A549 (cell line): ENCODE measurements around the gene MACF1. TPM values are rescaled to one million over a fixed set of nuclear protein-coding genes. Genes with fewer than 3 reads are reported as not detected.

Experiments
- CBX8 ChIP-seq: fragments of 200-600 bp; sonication (generic); IDR thresholded peaks from 2 replicates; pipeline ENCODE4 v1.6.1; 2016
- CEBPB ChIP-seq, 2 experiments: fragments of >200 bp in 1 of 2; sonication (Bioruptor Twin) in 1 of 2; formaldehyde crosslinking in 1 of 2; IDR thresholded peaks; 2 replicates each; pipeline ENCODE4 v1.6.1; 2012 to 2016
- CHD2 ChIP-seq: fragments of 150-350 bp; IDR thresholded peaks from 2 replicates; pipeline ENCODE4 v1.6.1; 2014; ENCODE audit warnings: low read length; ENCODE audit not compliant: partially characterized antibody
- EHF ChIP-seq: fragments of 250-450 bp; sonication (Bioruptor Pico); IDR thresholded peaks from 2 replicates; pipeline ENCODE4 v1.5.0; 2020; ENCODE audit warnings: mild to moderate bottlenecking
- ESRRA ChIP-seq: fragments of 150-350 bp; IDR thresholded peaks from 2 replicates; pipeline ENCODE4 v1.6.1; 2014; ENCODE audit warnings: mild to moderate bottlenecking, low read length, borderline replicate concordance
- FOSB ChIP-seq: fragments of 250-450 bp; sonication (Bioruptor Pico); IDR thresholded peaks from 2 replicates; pipeline ENCODE4 v1.5.0; 2020; ENCODE audit warnings: mild to moderate bottlenecking, moderate library complexity
- FOXS1 ChIP-seq: fragments of 250-450 bp; sonication (Bioruptor Pico); IDR thresholded peaks from 2 replicates; pipeline ENCODE4 v1.5.0; 2020; ENCODE audit warnings: mild to moderate bottlenecking, moderate library complexity
- GATA3 ChIP-seq: IDR thresholded peaks from 2 replicates; pipeline ENCODE4 v1.6.1; 2012; ENCODE audit warnings: borderline replicate concordance
- HDAC2 ChIP-seq: fragments of 200-600 bp; sonication (generic); IDR thresholded peaks from 2 replicates; pipeline ENCODE4 v1.6.1; 2016
- HEYL ChIP-seq: fragments of 250-450 bp; sonication (Bioruptor Pico); IDR thresholded peaks from 2 replicates; pipeline ENCODE4 v1.8.0; 2021; ENCODE audit warnings: mild to moderate bottlenecking, moderate library complexity
- HOXB13 ChIP-seq: fragments of 250-450 bp; sonication (Bioruptor Pico); IDR thresholded peaks from 2 replicates; pipeline ENCODE4 v1.5.0; 2020; ENCODE audit warnings: low read depth, mild to moderate bottlenecking, moderate library complexity
- HOXB5 ChIP-seq: fragments of 250-450 bp; sonication (Bioruptor Pico); IDR thresholded peaks from 2 replicates; pipeline ENCODE4 v1.5.0; 2020; ENCODE audit warnings: mild to moderate bottlenecking, moderate library complexity
- KDM1A ChIP-seq: fragments of 200-600 bp; sonication (generic); IDR thresholded peaks from 2 replicates; pipeline ENCODE4 v1.6.1; 2016; ENCODE audit warnings: low read depth, mild to moderate bottlenecking
- NPAS2 ChIP-seq: fragments of 250-450 bp; sonication (Bioruptor Pico); IDR thresholded peaks from 2 replicates; pipeline ENCODE4 v1.8.0; 2022; ENCODE audit warnings: mild to moderate bottlenecking, moderate library complexity, borderline replicate concordance
- PHF8 ChIP-seq: fragments of 200-600 bp; sonication (generic); IDR thresholded peaks from 2 replicates; pipeline ENCODE4 v1.6.1; 2016; ENCODE audit warnings: low read depth, mild to moderate bottlenecking, antibody characterized with exemption, moderate library complexity, borderline replicate concordance
- POLR2A ChIP-seq: IDR thresholded peaks from 2 replicates; pipeline ENCODE4 v1.6.1; 2012; ENCODE audit warnings: mild to moderate bottlenecking, low read length
- POLR2AphosphoS2 ChIP-seq: conservative IDR thresholded peaks from 2 replicates; pipeline ENCODE4 v1.6.1; 2012; ENCODE audit warnings: low read length, improper control_type of control experiment, inconsistent platforms
- RAD21 ChIP-seq, 2 experiments: fragments of >200 bp in 1 of 2; sonication (Bioruptor Twin) in 1 of 2; formaldehyde crosslinking in 1 of 2; IDR thresholded peaks in 1 of 2; conservative IDR thresholded peaks in 1 of 2; 2 replicates in 1 of 2; 3 replicates in 1 of 2; pipeline ENCODE4 v1.6.1; 2012 to 2018; ENCODE audit warnings: inconsistent platforms in 1 of 2
- RARB ChIP-seq: fragments of 250-450 bp; sonication (Bioruptor Pico); IDR thresholded peaks from 2 replicates; pipeline ENCODE4 v1.8.0; 2021; ENCODE audit warnings: mild to moderate bottlenecking, moderate library complexity
- RCOR1 ChIP-seq: fragments of 150-350 bp; IDR thresholded peaks from 2 replicates; pipeline ENCODE4 v1.6.1; 2014; ENCODE audit warnings: antibody characterized with exemption, low read length, low read depth
- RNF2 ChIP-seq: fragments of 200-600 bp; sonication (generic); IDR thresholded peaks from 2 replicates; pipeline ENCODE4 v1.6.1; 2016; ENCODE audit warnings: low read depth, mild to moderate bottlenecking, antibody characterized with exemption, moderate library complexity, borderline replicate concordance
- SMC3 ChIP-seq: fragments of >200 bp; sonication (Bioruptor Twin); formaldehyde crosslinking; IDR thresholded peaks from 3 replicates; pipeline ENCODE4 v1.6.1; 2018; ENCODE audit warnings: inconsistent platforms
- TP53 ChIP-seq: fragments of 250-450 bp; sonication (Bioruptor Pico); IDR thresholded peaks from 2 replicates; pipeline ENCODE4 v1.5.0; 2021; ENCODE audit warnings: mild to moderate bottlenecking, moderate library complexity
- ZNF302 ChIP-seq: fragments of 250-450 bp; sonication (Bioruptor Pico); IDR thresholded peaks from 2 replicates; pipeline ENCODE4 v1.9.0; 2021; ENCODE audit warnings: inconsistent platforms, mild to moderate bottlenecking, moderate library complexity
- ZSCAN20 ChIP-seq: fragments of 250-450 bp; sonication (Bioruptor Pico); IDR thresholded peaks from 2 replicates; pipeline ENCODE4 v1.8.0; 2022; ENCODE audit warnings: mild to moderate bottlenecking, moderate library complexity
- polyA plus RNA-seq, 4 experiments: library from polyadenylated mRNA; depleted of rRNA in 3 of 4; stranded (reverse); fragments of >200 nt; fragmentation: RNase III in 1 of 4; extraction: RNeasy Plus Mini Kit Qiagen cat#74134 plus additional on column Dnase treatment in 1 of 4; gene quantifications; 2 replicates in 3 of 4; 3 replicates in 1 of 4; pipeline ENCODE4 v1.2.3, GENCODE V29; 2011 to 2017
- TF ChIP-seq, protein P1 (sequence below): fragments of 250-450 bp; sonication (Bioruptor Pico); IDR thresholded peaks from 2 replicates; pipeline ENCODE4 v1.5.0; 2021; ENCODE audit warnings: mild to moderate bottlenecking, moderate library complexity, borderline replicate concordance
- TF ChIP-seq, protein P2 (sequence below): IDR thresholded peaks from 2 replicates; pipeline ENCODE4 v1.6.1; 2012
- TF ChIP-seq, protein P3 (sequence below): fragments of 250-450 bp; sonication (Bioruptor Pico); IDR thresholded peaks from 2 replicates; pipeline ENCODE4 v1.5.0; 2020; ENCODE audit warnings: low read depth, mild to moderate bottlenecking, moderate library complexity
- TF ChIP-seq, protein P4 (sequence below): fragments of 150-350 bp; IDR thresholded peaks from 2 replicates; pipeline ENCODE4 v1.6.1; 2014; ENCODE audit warnings: low read depth, mild to moderate bottlenecking, low read length
- TF ChIP-seq, protein P5 (sequence below): fragments of >200 bp; sonication (Bioruptor Twin); formaldehyde crosslinking; IDR thresholded peaks from 3 replicates; pipeline ENCODE4 v1.5.1; 2016
- TF ChIP-seq, protein P6 (sequence below): fragments of 200-600 bp; sonication (generic); IDR thresholded peaks from 2 replicates; pipeline ENCODE4 v1.6.1; 2016; ENCODE audit warnings: antibody characterized with exemption, mild to moderate bottlenecking, moderate library complexity
- TF ChIP-seq, protein P7 (sequence below): IDR thresholded peaks from 2 replicates; pipeline ENCODE4 v1.6.1; 2012

MACF1 gene
- polyA plus RNA-seq, 2 of the 4 experiments (the other 2 are of a cell fraction) = 45.7 to 64.2 TPM

DNA sequence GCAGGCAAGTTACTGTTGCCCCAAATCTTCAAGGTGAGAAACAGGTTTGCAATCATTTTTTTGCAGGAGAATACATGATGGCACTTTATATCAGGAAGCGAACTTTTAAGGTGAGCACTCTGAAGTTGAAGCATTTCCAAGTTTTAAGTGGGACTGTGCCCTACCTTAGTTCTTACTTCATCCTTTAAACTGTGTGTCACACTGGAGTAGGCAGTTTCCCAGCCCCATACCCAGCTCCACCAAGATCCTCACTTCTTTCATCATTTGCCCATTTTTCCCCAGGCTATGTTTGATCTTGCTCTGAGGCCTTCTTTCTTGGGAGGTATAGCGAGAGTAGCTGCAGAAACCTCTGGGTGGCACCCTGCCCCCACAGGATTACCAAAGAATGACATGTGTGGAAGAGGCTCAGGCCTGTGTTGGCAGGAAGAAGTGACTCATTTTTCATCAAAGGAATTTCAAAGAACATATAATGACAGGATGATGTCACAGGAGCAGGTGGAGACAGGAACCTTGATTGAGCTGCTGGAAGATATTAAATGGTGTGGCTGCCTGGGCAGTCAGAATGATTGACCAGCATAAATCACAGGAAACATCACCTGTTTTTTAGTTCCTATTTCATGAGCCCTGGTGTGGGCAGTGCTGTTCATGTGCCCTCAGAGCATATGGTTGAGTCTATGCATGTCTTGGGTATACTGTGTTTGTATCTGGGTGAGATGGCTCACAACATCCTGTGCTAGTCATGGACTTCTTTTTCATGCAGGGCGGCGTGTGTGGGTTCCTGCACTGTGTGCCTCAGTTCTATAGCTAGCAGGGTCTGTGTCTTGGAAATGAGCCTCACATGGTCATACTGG is 20.8 kb upstream of the MACF1 start (continued):
- TF ChIP-seq RCOR1 = no peak
- TF ChIP-seq ESRRA = no peak
- TF ChIP-seq, protein P1, sequence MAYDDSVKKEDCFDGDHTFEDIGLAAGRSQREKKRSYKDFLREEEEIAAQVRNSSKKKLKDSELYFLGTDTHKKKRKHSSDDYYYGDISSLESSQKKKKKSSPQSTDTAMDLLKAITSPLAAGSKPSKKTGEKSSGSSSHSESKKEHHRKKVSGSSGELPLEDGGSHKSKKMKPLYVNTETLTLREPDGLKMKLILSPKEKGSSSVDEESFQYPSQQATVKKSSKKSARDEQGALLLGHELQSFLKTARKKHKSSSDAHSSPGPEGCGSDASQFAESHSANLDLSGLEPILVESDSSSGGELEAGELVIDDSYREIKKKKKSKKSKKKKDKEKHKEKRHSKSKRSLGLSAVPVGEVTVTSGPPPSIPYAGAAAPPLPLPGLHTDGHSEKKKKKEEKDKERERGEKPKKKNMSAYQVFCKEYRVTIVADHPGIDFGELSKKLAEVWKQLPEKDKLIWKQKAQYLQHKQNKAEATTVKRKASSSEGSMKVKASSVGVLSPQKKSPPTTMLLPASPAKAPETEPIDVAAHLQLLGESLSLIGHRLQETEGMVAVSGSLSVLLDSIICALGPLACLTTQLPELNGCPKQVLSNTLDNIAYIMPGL = no peak
- TF ChIP-seq ZNF302 = no peak
- TF ChIP-seq CBX8 = no peak
- TF ChIP-seq ZSCAN20 = no peak
- TF ChIP-seq, protein P2, sequence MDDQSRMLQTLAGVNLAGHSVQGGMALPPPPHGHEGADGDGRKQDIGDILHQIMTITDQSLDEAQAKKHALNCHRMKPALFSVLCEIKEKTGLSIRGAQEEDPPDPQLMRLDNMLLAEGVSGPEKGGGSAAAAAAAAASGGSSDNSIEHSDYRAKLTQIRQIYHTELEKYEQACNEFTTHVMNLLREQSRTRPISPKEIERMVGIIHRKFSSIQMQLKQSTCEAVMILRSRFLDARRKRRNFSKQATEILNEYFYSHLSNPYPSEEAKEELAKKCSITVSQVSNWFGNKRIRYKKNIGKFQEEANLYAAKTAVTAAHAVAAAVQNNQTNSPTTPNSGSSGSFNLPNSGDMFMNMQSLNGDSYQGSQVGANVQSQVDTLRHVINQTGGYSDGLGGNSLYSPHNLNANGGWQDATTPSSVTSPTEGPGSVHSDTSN = peak; percentile 40
- no peak for TF ChIP-seq PHF8
- no peak for TF ChIP-seq POLR2AphosphoS2
- no peak for TF ChIP-seq POLR2A
- TF ChIP-seq RAD21 (conservative IDR thresholded peaks at IDR 0.05 in 1 of 2, IDR thresholded peaks at IDR 0.05 in 1 of 2) = peak; percentile 54 to 63
- TF ChIP-seq SMC3 = peak; percentile 43
- TF ChIP-seq TP53 (CRISPR knock-in tag) = no peak
- TF ChIP-seq, protein P3, sequence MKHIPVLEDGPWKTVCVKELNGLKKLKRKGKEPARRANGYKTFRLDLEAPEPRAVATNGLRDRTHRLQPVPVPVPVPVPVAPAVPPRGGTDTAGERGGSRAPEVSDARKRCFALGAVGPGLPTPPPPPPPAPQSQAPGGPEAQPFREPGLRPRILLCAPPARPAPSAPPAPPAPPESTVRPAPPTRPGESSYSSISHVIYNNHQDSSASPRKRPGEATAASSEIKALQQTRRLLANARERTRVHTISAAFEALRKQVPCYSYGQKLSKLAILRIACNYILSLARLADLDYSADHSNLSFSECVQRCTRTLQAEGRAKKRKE (CRISPR knock-in tag) = no peak
- TF ChIP-seq EHF (CRISPR knock-in tag) = no peak
- no peak for TF ChIP-seq NPAS2 (CRISPR knock-in tag)
- TF ChIP-seq KDM1A = no peak
- no peak for TF ChIP-seq CHD2
- TF ChIP-seq, protein P4, sequence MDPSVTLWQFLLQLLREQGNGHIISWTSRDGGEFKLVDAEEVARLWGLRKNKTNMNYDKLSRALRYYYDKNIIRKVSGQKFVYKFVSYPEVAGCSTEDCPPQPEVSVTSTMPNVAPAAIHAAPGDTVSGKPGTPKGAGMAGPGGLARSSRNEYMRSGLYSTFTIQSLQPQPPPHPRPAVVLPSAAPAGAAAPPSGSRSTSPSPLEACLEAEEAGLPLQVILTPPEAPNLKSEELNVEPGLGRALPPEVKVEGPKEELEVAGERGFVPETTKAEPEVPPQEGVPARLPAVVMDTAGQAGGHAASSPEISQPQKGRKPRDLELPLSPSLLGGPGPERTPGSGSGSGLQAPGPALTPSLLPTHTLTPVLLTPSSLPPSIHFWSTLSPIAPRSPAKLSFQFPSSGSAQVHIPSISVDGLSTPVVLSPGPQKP = no peak
- no peak for TF ChIP-seq RNF2
- TF ChIP-seq HOXB5 = no peak
- TF ChIP-seq FOXS1 = no peak
- no peak for TF ChIP-seq HDAC2
- TF ChIP-seq HOXB13 (CRISPR knock-in tag) = no peak
- peak; percentile 81; the same call in 1 of the 2 replicates for TF ChIP-seq GATA3
- TF ChIP-seq, protein P5, sequence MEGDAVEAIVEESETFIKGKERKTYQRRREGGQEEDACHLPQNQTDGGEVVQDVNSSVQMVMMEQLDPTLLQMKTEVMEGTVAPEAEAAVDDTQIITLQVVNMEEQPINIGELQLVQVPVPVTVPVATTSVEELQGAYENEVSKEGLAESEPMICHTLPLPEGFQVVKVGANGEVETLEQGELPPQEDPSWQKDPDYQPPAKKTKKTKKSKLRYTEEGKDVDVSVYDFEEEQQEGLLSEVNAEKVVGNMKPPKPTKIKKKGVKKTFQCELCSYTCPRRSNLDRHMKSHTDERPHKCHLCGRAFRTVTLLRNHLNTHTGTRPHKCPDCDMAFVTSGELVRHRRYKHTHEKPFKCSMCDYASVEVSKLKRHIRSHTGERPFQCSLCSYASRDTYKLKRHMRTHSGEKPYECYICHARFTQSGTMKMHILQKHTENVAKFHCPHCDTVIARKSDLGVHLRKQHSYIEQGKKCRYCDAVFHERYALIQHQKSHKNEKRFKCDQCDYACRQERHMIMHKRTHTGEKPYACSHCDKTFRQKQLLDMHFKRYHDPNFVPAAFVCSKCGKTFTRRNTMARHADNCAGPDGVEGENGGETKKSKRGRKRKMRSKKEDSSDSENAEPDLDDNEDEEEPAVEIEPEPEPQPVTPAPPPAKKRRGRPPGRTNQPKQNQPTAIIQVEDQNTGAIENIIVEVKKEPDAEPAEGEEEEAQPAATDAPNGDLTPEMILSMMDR = peak; percentile 27
- no peak for TF ChIP-seq FOSB (CRISPR knock-in tag)
- TF ChIP-seq CEBPB (IDR thresholded peaks at IDR 0.05) = peak; percentile 62 to 80; a peak in 3 of 4 replicates
- TF ChIP-seq HEYL = no peak
- TF ChIP-seq, protein P6, sequence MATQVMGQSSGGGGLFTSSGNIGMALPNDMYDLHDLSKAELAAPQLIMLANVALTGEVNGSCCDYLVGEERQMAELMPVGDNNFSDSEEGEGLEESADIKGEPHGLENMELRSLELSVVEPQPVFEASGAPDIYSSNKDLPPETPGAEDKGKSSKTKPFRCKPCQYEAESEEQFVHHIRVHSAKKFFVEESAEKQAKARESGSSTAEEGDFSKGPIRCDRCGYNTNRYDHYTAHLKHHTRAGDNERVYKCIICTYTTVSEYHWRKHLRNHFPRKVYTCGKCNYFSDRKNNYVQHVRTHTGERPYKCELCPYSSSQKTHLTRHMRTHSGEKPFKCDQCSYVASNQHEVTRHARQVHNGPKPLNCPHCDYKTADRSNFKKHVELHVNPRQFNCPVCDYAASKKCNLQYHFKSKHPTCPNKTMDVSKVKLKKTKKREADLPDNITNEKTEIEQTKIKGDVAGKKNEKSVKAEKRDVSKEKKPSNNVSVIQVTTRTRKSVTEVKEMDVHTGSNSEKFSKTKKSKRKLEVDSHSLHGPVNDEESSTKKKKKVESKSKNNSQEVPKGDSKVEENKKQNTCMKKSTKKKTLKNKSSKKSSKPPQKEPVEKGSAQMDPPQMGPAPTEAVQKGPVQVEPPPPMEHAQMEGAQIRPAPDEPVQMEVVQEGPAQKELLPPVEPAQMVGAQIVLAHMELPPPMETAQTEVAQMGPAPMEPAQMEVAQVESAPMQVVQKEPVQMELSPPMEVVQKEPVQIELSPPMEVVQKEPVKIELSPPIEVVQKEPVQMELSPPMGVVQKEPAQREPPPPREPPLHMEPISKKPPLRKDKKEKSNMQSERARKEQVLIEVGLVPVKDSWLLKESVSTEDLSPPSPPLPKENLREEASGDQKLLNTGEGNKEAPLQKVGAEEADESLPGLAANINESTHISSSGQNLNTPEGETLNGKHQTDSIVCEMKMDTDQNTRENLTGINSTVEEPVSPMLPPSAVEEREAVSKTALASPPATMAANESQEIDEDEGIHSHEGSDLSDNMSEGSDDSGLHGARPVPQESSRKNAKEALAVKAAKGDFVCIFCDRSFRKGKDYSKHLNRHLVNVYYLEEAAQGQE = no peak
- TF ChIP-seq, protein P7, sequence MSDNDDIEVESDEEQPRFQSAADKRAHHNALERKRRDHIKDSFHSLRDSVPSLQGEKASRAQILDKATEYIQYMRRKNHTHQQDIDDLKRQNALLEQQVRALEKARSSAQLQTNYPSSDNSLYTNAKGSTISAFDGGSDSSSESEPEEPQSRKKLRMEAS = peak; percentile 64
- no peak for TF ChIP-seq RARB (CRISPR knock-in tag)
